Stimulated activated CD8-positive, alpha-beta memory T cell treated with anti-CD3 and anti-CD28 coated beads, Interleukin-2, amount 100 ng/mL, for 1 hour (primary cell): Measurements from ENCODE around the gene SUPT5H.

Source experiments
- DNase-seq, 2 donors: peaks; one replicate each; pipeline ENCODE4 v3.0.0-alpha.2; 2020; ENCODE audit warnings: low read depth in 2 of 2

The SUPT5H gene

DNA sequence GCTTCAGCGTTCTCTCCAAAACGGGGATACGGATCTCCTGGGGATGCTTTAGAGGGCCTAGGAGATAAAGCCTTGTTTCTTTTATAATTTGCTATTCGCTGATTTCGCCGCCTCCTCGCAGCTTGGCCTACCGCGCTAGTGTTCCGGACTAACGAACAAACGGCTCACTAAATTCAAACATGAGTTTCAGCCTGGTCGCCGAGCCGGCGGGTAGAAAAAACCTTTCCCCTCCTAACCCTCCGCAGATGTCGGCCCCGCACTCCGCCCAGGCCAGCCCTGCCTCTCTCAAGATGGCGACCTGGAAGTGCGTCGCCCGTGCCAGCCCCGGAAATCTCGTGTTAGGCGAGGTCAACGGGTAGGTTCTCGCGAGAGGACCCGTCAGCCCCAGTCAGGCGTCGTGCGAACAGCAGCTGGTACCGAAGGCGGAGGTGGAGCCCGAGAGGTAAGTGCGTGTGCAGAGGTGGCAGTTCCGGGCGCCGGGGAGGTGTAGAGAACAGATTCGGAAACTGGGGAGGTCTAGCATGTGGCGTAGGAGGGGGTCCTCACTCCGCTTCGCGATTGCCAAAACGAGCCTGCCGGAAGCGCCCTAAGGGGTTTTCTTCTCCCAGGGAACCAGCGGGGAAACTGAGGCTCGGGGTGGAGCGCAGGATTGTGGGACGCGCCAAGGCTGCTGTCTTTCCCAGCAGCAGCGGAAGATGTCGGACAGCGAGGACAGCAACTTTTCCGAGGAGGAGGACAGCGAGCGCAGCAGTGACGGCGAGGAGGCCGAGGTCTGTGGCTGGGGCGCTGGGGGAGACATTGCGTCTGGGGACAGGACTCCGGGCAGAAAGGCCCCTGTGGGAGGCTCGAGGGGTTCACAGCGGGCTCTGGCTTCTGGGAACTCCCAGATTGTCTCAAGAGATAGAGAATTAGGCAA, at the start of gene SUPT5H:
Gene SUPT5H (plus strand): TSS at position 387 of the 916 bp plus-strand sequence. CDS start 309 bp downstream, at position 696.
- DNase-seq, result peak; percentile 91 to 96

- peak; percentile 91 to 93 for DNase-seq
Measured at GRCh38 chr19:39397360-39398296, 47.8 kb upstream of the SUPT5H start.

GRCh38 chr19:39398297-39398864, 47.0 kb upstream of the SUPT5H start:
- no peak for DNase-seq

- no peak for DNase-seq
Measured at GRCh38 chr19:39399668-39400050, 45.7 kb upstream of the SUPT5H start.

GRCh38 chr19:39400061-39400460, 45.3 kb upstream of the SUPT5H start:
- no peak for DNase-seq

DNA sequence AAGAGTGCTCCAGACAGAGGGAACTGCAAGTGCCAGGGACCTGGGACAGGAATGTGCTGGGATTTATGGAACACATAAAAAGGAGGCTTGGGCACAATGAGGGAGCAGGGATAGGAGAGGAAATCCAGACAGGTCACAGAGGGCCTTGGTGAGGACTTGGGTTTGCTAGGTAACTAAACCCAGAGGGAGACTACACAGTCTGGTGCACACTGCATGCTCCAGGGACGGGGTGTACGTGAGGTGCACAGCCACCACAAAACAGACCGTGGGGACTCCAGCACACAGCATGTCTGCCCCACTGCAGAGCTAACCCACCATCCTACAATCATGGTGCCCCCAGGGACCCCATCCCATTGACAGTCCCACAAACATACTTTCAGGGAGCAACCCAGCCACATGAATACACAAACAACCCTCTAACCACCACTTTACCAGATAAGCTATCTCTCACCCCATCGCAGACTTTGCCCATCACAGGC, 44.3 kb upstream of the SUPT5H start:
- DNase-seq, result no peak

DNA sequence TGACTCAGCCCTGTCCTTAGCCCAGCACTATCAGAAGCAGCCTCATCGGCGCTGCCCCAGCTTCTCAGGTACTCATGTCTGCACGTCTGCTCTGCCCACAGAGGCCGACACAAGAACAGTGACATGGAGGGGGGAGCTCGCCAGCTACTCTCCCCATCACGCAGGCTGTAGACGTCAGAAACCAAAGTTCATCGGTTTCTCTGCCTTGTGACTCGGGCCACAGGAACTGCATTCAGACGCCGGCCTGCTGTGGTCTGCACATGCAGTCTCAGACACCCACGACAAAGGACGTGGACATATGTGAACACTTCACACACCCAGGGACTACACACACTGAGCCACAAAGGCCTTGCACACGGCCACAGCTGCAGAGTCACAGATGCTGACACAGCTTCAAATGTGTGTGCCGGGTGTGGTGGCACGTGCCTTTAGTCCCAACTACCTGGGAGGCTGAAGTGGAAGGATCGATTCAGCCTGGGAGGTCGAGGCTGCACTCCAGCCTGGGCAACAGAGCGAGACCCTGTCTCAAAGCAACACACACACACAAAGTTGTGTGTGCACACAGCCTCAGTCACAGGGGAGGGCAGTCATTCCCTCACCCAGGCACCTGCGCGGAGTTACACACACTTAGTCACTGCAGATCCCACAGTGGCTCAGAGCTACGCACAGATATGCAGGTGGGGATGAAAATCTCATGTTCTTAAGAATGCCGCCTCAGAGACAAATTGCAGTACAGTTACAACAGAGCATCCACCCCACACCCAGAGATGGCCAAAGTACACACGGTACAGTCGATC, 43.6 kb upstream of the SUPT5H start:
- DNase-seq, result peak; percentile 76 to 77

GRCh38 chr19:39402346-39403300, 42.8 kb upstream of the SUPT5H start:
- peak; percentile 79 to 84 for DNase-seq

GRCh38 chr19:39403331-39404312, 41.8 kb upstream of the SUPT5H start:
- DNase-seq, result peak; percentile 95 to 97

DNA sequence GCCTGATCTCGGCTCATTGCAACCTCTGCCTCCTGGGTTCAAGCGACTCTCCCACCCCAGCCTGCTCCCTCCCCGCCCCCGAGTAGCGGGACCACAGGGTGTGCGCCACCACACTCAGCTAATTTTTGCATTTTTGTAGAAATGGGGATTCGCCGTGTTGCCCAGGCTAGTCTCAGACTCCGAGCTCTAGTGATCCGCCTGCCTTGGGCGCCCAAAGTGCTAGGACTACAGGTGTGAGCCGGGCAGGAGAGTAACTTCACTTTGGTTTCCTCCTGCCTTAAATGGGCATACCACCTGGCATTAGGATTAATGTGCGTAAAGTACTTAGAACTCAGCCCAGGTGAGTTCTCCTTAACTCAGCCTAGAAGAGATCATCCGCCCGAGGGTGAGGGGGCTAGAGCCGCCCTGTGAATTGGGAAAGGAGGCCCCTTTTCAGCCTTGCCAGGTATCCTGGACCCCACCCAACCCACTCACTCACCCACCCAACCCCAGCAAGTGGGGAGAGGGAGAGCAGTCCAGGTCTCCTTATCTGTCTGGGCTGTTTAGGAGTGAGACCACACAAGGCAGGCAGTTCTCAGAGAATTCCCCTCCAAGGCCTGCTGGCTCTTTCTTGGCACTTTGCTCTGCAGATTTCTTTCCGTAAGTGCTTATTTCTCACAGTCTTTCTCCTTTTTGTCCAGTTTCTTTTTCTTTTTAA, 40.0 kb upstream of the SUPT5H start:
- no peak for DNase-seq

GRCh38 chr19:39405958-39406655, 39.3 kb upstream of the SUPT5H start:
- DNase-seq, result peak; percentile 86

- peak; percentile 86 to 90 for DNase-seq
Measured at GRCh38 chr19:39406656-39407409, 38.5 kb upstream of the SUPT5H start, which contains the start of gene ZFP36. Gene ZFP36 (plus strand): TSS chr19:39406847. CDS start chr19:39406905, 58 bp downstream.

DNA sequence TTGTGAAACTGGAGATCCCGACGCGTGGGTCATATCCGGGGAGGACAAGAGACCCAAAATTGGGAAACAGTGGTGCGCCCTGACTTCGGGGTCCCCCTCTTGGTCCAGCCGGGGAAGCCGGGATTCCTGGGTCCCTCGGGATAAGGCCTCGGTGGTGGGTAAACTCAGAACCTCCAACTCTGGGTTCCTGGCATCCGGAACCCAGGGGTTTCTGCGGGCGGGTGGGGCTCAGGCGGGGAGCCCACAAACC, 38.0 kb upstream of the SUPT5H start:
- DNase-seq, result no peak

DNA sequence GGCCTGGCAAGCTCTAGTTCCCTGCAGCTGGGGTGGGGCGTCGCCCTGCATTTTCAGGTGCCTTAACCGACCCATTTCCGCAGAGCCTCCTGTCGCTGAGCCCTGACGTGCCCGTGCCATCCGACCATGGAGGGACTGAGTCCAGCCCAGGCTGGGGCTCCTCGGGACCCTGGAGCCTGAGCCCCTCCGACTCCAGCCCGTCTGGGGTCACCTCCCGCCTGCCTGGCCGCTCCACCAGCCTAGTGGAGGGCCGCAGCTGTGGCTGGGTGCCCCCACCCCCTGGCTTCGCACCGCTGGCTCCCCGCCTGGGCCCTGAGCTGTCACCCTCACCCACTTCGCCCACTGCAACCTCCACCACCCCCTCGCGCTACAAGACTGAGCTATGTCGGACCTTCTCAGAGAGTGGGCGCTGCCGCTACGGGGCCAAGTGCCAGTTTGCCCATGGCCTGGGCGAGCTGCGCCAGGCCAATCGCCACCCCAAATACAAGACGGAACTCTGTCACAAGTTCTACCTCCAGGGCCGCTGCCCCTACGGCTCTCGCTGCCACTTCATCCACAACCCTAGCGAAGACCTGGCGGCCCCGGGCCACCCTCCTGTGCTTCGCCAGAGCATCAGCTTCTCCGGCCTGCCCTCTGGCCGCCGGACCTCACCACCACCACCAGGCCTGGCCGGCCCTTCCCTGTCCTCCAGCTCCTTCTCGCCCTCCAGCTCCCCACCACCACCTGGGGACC, 37.6 kb upstream of the SUPT5H start:
- peak; percentile 39 to 58 for DNase-seq

DNA sequence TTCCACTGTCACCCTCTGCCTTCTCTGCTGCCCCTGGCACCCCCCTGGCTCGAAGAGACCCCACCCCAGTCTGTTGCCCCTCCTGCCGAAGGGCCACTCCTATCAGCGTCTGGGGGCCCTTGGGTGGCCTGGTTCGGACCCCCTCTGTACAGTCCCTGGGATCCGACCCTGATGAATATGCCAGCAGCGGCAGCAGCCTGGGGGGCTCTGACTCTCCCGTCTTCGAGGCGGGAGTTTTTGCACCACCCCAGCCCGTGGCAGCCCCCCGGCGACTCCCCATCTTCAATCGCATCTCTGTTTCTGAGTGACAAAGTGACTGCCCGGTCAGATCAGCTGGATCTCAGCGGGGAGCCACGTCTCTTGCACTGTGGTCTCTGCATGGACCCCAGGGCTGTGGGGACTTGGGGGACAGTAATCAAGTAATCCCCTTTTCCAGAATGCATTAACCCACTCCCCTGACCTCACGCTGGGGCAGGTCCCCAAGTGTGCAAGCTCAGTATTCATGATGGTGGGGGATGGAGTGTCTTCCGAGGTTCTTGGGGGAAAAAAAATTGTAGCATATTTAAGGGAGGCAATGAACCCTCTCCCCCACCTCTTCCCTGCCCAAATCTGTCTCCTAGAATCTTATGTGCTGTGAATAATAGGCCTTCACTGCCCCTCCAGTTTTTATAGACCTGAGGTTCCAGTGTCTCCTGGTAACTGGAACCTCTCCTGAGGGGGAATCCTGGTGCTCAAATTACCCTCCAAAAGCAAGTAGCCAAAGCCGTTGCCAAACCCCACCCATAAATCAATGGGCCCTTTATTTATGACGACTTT, 36.8 kb upstream of the SUPT5H start:
- no peak for DNase-seq
